Measurements from ENCODE around the gene GRK2. TPM values are rescaled to one million over a fixed set of nuclear protein-coding genes. Genes with fewer than 3 reads are reported as not detected.

The GRK2 gene
- total RNA-seq, 1 donor from 2014 or later: 27.7 TPM

- Histone ChIP-seq H3K4me3 (ENCODE audit: low read length in 3 of 3) (peak overlapping the region in 2 of 3 donors; percentile 49 to 52), H3K9ac (ENCODE audit: low read depth in 1 of 3, low read length in 3 of 3) (peak overlapping the region; percentile 43 to 58 (median 57))
These were observed 3.3 kb upstream of the GRK2 start for GRCh38 chr11:67262731-67263675.

GRCh38 chr11:67264260-67264659 is 2.0 kb upstream of the GRK2 start:
- Histone ChIP-seq H3K9ac (ENCODE audit: low read depth in 1 of 3, low read length in 3 of 3) (no peak overlapping the region), H3K4me1 (ENCODE audit: control insufficient read depth in 3 of 3, insufficient read depth in 3 of 3, low read length in 3 of 3) (peaks cover 48 to 50% (median 49%) of the 10 kb centered on the region in 3 donors), H3K27me3 (ENCODE audit: control insufficient read depth in 3 of 3, insufficient read depth in 3 of 3, low read length in 3 of 3) (peaks cover 0 to 2% (median 0%) of the 10 kb centered on the region in 3 donors), H3K27ac (ENCODE audit: low read depth, low read length) (no peak overlapping the region), H3K36me3 (ENCODE audit: control insufficient read depth in 3 of 3, insufficient read depth in 3 of 3, low read length in 3 of 3) (peaks cover 0 to 7% (median 2%) of the 10 kb centered on the region in 3 donors), H3K9me3 (ENCODE audit: control insufficient read depth in 3 of 3, low read length in 3 of 3) (no peaks in the 10 kb centered on the region), H3K4me3 (ENCODE audit: low read length in 3 of 3) (no peak overlapping the region)

More at GRCh38 chr11:67262731-67263675, 3.3 kb upstream of the GRK2 start:
- H3K4me1 ChIP-seq (ENCODE audit: control insufficient read depth in 3 of 3, insufficient read depth in 3 of 3, low read length in 3 of 3): peaks cover 35 to 37% (median 36%) of the 10 kb centered on the region in 3 donors
- peak overlapping the region; percentile 10 for H3K27ac ChIP-seq (ENCODE audit: low read depth, low read length)
- peaks cover 0 to 2% (median 0%) of the 10 kb centered on the region in 3 donors for H3K27me3 ChIP-seq (ENCODE audit: control insufficient read depth in 3 of 3, insufficient read depth in 3 of 3, low read length in 3 of 3)
- H3K9me3 ChIP-seq (ENCODE audit: control insufficient read depth in 3 of 3, low read length in 3 of 3): no peaks in the 10 kb centered on the region
- H3K36me3 ChIP-seq (ENCODE audit: control insufficient read depth in 3 of 3, insufficient read depth in 3 of 3, low read length in 3 of 3): peaks cover 0 to 2% (median 0%) of the 10 kb centered on the region in 3 donors

- H3K27ac ChIP-seq (ENCODE audit: low read depth, low read length): no peak overlapping the region
- no peaks in the 10 kb centered on the region for H3K9me3 ChIP-seq (ENCODE audit: control insufficient read depth in 3 of 3, low read length in 3 of 3)
- H3K4me3 ChIP-seq (ENCODE audit: low read length in 3 of 3): no peak overlapping the region
- H3K9ac ChIP-seq (ENCODE audit: low read depth in 1 of 3, low read length in 3 of 3): peak overlapping the region in 1 of 3 donors; percentile 8
- peaks cover 0 to 7% (median 2%) of the 10 kb centered on the region in 3 donors for H3K36me3 ChIP-seq (ENCODE audit: control insufficient read depth in 3 of 3, insufficient read depth in 3 of 3, low read length in 3 of 3)
- H3K4me1 ChIP-seq (ENCODE audit: control insufficient read depth in 3 of 3, insufficient read depth in 3 of 3, low read length in 3 of 3): peaks cover 56 to 58% (median 57%) of the 10 kb centered on the region in 3 donors
- H3K27me3 ChIP-seq (ENCODE audit: control insufficient read depth in 3 of 3, insufficient read depth in 3 of 3, low read length in 3 of 3): peaks cover 0 to 2% (median 0%) of the 10 kb centered on the region in 3 donors
These were observed 1.2 kb upstream of the GRK2 start for GRCh38 chr11:67264877-67265632.

GRCh38 chr11:67265633-67266448 is 432 bp upstream of the GRK2 start:
- Histone ChIP-seq H3K4me1 (ENCODE audit: control insufficient read depth in 3 of 3, insufficient read depth in 3 of 3, low read length in 3 of 3) (peaks cover 63 to 66% (median 64%) of the 10 kb centered on the region in 3 donors), H3K9ac (ENCODE audit: low read depth in 1 of 3, low read length in 3 of 3) (peak overlapping the region; percentile 58 to 75 (median 68)), H3K9me3 (ENCODE audit: control insufficient read depth in 3 of 3, low read length in 3 of 3) (no peaks in the 10 kb centered on the region), H3K27me3 (ENCODE audit: control insufficient read depth in 3 of 3, insufficient read depth in 3 of 3, low read length in 3 of 3) (peaks cover 0 to 2% (median 0%) of the 10 kb centered on the region in 3 donors), H3K4me3 (ENCODE audit: low read length in 3 of 3) (peak overlapping the region; percentile 46 to 68 (median 60)), H3K27ac (ENCODE audit: low read depth, low read length) (peak overlapping the region; percentile 26), H3K36me3 (ENCODE audit: control insufficient read depth in 3 of 3, insufficient read depth in 3 of 3, low read length in 3 of 3) (peaks cover 0 to 7% (median 2%) of the 10 kb centered on the region in 3 donors)

GRCh38 chr11:67267188-67268080 is 1.2 kb downstream of the GRK2 start:
- Histone ChIP-seq H3K9me3 (ENCODE audit: control insufficient read depth in 3 of 3, low read length in 3 of 3) (no peaks in the 10 kb centered on the region), H3K9ac (ENCODE audit: low read depth in 1 of 3, low read length in 3 of 3) (peak overlapping the region; percentile 78 to 89 (median 89)), H3K4me3 (ENCODE audit: low read length in 3 of 3) (peak overlapping the region; percentile 84 to 86 (median 84)), H3K27me3 (ENCODE audit: control insufficient read depth in 3 of 3, insufficient read depth in 3 of 3, low read length in 3 of 3) (no peaks in the 10 kb centered on the region), H3K36me3 (ENCODE audit: control insufficient read depth in 3 of 3, insufficient read depth in 3 of 3, low read length in 3 of 3) (peaks cover 0 to 7% (median 2%) of the 10 kb centered on the region in 3 donors), H3K4me1 (ENCODE audit: control insufficient read depth in 3 of 3, insufficient read depth in 3 of 3, low read length in 3 of 3) (peaks cover 67 to 72% (median 68%) of the 10 kb centered on the region in 3 donors), H3K27ac (ENCODE audit: low read depth, low read length) (peak overlapping the region; percentile 48)

GRCh38 chr11:67268081-67268961 is 2.0 kb downstream of the GRK2 start:
- H3K27ac ChIP-seq (ENCODE audit: low read depth, low read length): peak overlapping the region; percentile 52
- H3K9ac ChIP-seq (ENCODE audit: low read depth in 1 of 3, low read length in 3 of 3): peak overlapping the region; percentile 10 to 89 (median 89)
- peaks cover 67 to 72% (median 69%) of the 10 kb centered on the region in 3 donors for H3K4me1 ChIP-seq (ENCODE audit: control insufficient read depth in 3 of 3, insufficient read depth in 3 of 3, low read length in 3 of 3)

GRCh38 chr11:67268962-67269268 is 2.6 kb downstream of the GRK2 start:
- Histone ChIP-seq H3K27ac (ENCODE audit: low read depth, low read length) (peak overlapping the region; percentile 52), H3K36me3 (ENCODE audit: control insufficient read depth in 3 of 3, insufficient read depth in 3 of 3, low read length in 3 of 3) (peaks cover 0 to 7% (median 2%) of the 10 kb centered on the region in 3 donors), H3K4me3 (ENCODE audit: low read length in 3 of 3) (no peak overlapping the region), H3K9me3 (ENCODE audit: control insufficient read depth in 3 of 3, low read length in 3 of 3) (no peaks in the 10 kb centered on the region), H3K9ac (ENCODE audit: low read depth in 1 of 3, low read length in 3 of 3) (peak overlapping the region in 1 of 3 donors; percentile 71), H3K4me1 (ENCODE audit: control insufficient read depth in 3 of 3, insufficient read depth in 3 of 3, low read length in 3 of 3) (peaks cover 71 to 75% (median 75%) of the 10 kb centered on the region in 3 donors), H3K27me3 (ENCODE audit: control insufficient read depth in 3 of 3, insufficient read depth in 3 of 3, low read length in 3 of 3) (no peaks in the 10 kb centered on the region)

More at GRCh38 chr11:67268081-67268961, 2.0 kb downstream of the GRK2 start:
- Histone ChIP-seq H3K4me3 (ENCODE audit: low read length in 3 of 3) (peak overlapping the region; percentile 84 to 86 (median 84)), H3K36me3 (ENCODE audit: control insufficient read depth in 3 of 3, insufficient read depth in 3 of 3, low read length in 3 of 3) (peaks cover 0 to 7% (median 2%) of the 10 kb centered on the region in 3 donors), H3K9me3 (ENCODE audit: control insufficient read depth in 3 of 3, low read length in 3 of 3) (no peaks in the 10 kb centered on the region), H3K27me3 (ENCODE audit: control insufficient read depth in 3 of 3, insufficient read depth in 3 of 3, low read length in 3 of 3) (no peaks in the 10 kb centered on the region)

Measured in skeletal muscle tissue (tissue), 4 donors.